ENCODE results near the gene RET. TPM values are rescaled to one million over a fixed set of nuclear protein-coding genes. Genes with fewer than 3 reads are reported as not detected.

The RET gene
- total RNA-seq, 1 donor from 2014 or later = 1.1 TPM

GRCh38 chr10:43160046-43160920 is 83.4 kb downstream of the RET start:
- H3K4me2 ChIP-seq (ENCODE audit: low read length) = peak overlapping the region; percentile 65
- H3K4me3 ChIP-seq (ENCODE audit: insufficient read depth, low read depth, low read length) = no peak overlapping the region
- Mint-ChIP-seq H3K4me1 (ENCODE audit: low read depth, unreplicated experiment) (peaks cover 26% of the 10 kb centered on the region), H3K27me3 (ENCODE audit: low read depth, unreplicated experiment) (no peaks in the 10 kb centered on the region), H3K36me3 (ENCODE audit: low read depth, unreplicated experiment) (peaks cover 12% of the 10 kb centered on the region), H3K27ac (ENCODE audit: unreplicated experiment) (peak overlapping the region; percentile 63), H3K4me3 (ENCODE audit: unreplicated experiment) (no peak overlapping the region), H3K9me3 (ENCODE audit: unreplicated experiment) (no peaks in the 10 kb centered on the region)
- peaks cover 28% of the 10 kb centered on the region for H4K20me1 ChIP-seq (ENCODE audit: insufficient read depth, low read length)
- H3K27ac ChIP-seq (ENCODE audit: low read depth, low read length) = peak overlapping the region; percentile 70
- no peaks in the 10 kb centered on the region for H3K9me3 ChIP-seq (ENCODE audit: insufficient read depth, low read depth, low read length)
- TF ChIP-seq CTCF (IDR thresholded peaks at IDR 0.05; ENCODE audit: insufficient read depth, low read depth, low read length) (no peak), EZH2 (IDR thresholded peaks at IDR 0.05; ENCODE audit: insufficient read depth, low read length) (no peak)
- peaks cover 55% of the 10 kb centered on the region for H3K79me2 ChIP-seq (ENCODE audit: insufficient read depth, low read length)
- no peak overlapping the region for H2AFZ ChIP-seq (ENCODE audit: low read depth, low read length)
- peaks cover 18% of the 10 kb centered on the region for H3K4me1 ChIP-seq (ENCODE audit: insufficient read depth, low read length)
- H3K36me3 ChIP-seq (ENCODE audit: insufficient read depth, low read length) = no peaks in the 10 kb centered on the region
- DNase-seq (ENCODE audit: low read depth) (peak; percentile 87), FAIRE-seq (no peak)
- H3K9ac ChIP-seq (ENCODE audit: low read length) = peak overlapping the region; percentile 17
- no peaks in the 10 kb centered on the region for H3K27me3 ChIP-seq (ENCODE audit: insufficient read depth, low read length)

GRCh38 chr10:43160921-43161255 is 84.0 kb downstream of the RET start:
- H2AFZ ChIP-seq (ENCODE audit: low read depth, low read length) = no peak overlapping the region
- H3K27me3 Mint-ChIP-seq (ENCODE audit: low read depth, unreplicated experiment) = no peaks in the 10 kb centered on the region
- peaks cover 49% of the 10 kb centered on the region for H3K79me2 ChIP-seq (ENCODE audit: insufficient read depth, low read length)
- DNase-seq (ENCODE audit: low read depth) = no peak
- peak overlapping the region; percentile 63 for H3K27ac Mint-ChIP-seq (ENCODE audit: unreplicated experiment)
- peaks cover 25% of the 10 kb centered on the region for H4K20me1 ChIP-seq (ENCODE audit: insufficient read depth, low read length)
- peak overlapping the region; percentile 70 for H3K27ac ChIP-seq (ENCODE audit: low read depth, low read length)
- H3K4me2 ChIP-seq (ENCODE audit: low read length) = peak overlapping the region; percentile 65
- peaks cover 26% of the 10 kb centered on the region for H3K4me1 Mint-ChIP-seq (ENCODE audit: low read depth, unreplicated experiment)
- peaks cover 18% of the 10 kb centered on the region for H3K4me1 ChIP-seq (ENCODE audit: insufficient read depth, low read length)
- H3K36me3 ChIP-seq (ENCODE audit: insufficient read depth, low read length) = no peaks in the 10 kb centered on the region
- no peaks in the 10 kb centered on the region for H3K9me3 ChIP-seq (ENCODE audit: insufficient read depth, low read depth, low read length)
- no peaks in the 10 kb centered on the region for H3K9me3 Mint-ChIP-seq (ENCODE audit: unreplicated experiment)
- H3K4me3 ChIP-seq (ENCODE audit: insufficient read depth, low read depth, low read length) = no peak overlapping the region
- TF ChIP-seq CTCF (IDR thresholded peaks at IDR 0.05; ENCODE audit: insufficient read depth, low read depth, low read length) (no peak), EZH2 (IDR thresholded peaks at IDR 0.05; ENCODE audit: insufficient read depth, low read length) (no peak)
- H3K9ac ChIP-seq (ENCODE audit: low read length) = peak overlapping the region; percentile 17
- peaks cover 12% of the 10 kb centered on the region for H3K36me3 Mint-ChIP-seq (ENCODE audit: low read depth, unreplicated experiment)
- FAIRE-seq = no peak
- H3K27me3 ChIP-seq (ENCODE audit: insufficient read depth, low read length) = no peaks in the 10 kb centered on the region
- no peak overlapping the region for H3K4me3 Mint-ChIP-seq (ENCODE audit: unreplicated experiment)

GRCh38 chr10:43162604-43163003 is 85.7 kb downstream of the RET start:
- Histone ChIP-seq H4K20me1 (ENCODE audit: insufficient read depth, low read length) (peaks cover 11% of the 10 kb centered on the region), H3K27me3 (ENCODE audit: insufficient read depth, low read length) (no peaks in the 10 kb centered on the region), H3K4me2 (ENCODE audit: low read length) (no peak overlapping the region), H3K4me3 (ENCODE audit: insufficient read depth, low read depth, low read length) (no peak overlapping the region), H3K9me3 (ENCODE audit: insufficient read depth, low read depth, low read length) (no peaks in the 10 kb centered on the region), H3K9ac (ENCODE audit: low read length) (no peak overlapping the region), H3K4me1 (ENCODE audit: insufficient read depth, low read length) (peaks cover 18% of the 10 kb centered on the region), H3K36me3 (ENCODE audit: insufficient read depth, low read length) (no peaks in the 10 kb centered on the region), H3K79me2 (ENCODE audit: insufficient read depth, low read length) (peaks cover 33% of the 10 kb centered on the region), H2AFZ (ENCODE audit: low read depth, low read length) (no peak overlapping the region), H3K27ac (ENCODE audit: low read depth, low read length) (no peak overlapping the region)
- Mint-ChIP-seq H3K4me3 (ENCODE audit: unreplicated experiment) (no peak overlapping the region), H3K36me3 (ENCODE audit: low read depth, unreplicated experiment) (peaks cover 12% of the 10 kb centered on the region), H3K4me1 (ENCODE audit: low read depth, unreplicated experiment) (peaks cover 23% of the 10 kb centered on the region), H3K27me3 (ENCODE audit: low read depth, unreplicated experiment) (no peaks in the 10 kb centered on the region), H3K9me3 (ENCODE audit: unreplicated experiment) (no peaks in the 10 kb centered on the region), H3K27ac (ENCODE audit: unreplicated experiment) (no peak overlapping the region)
- TF ChIP-seq CTCF (IDR thresholded peaks at IDR 0.05; ENCODE audit: insufficient read depth, low read depth, low read length) (no peak), EZH2 (IDR thresholded peaks at IDR 0.05; ENCODE audit: insufficient read depth, low read length) (no peak)
- FAIRE-seq (no peak), DNase-seq (ENCODE audit: low read depth) (no peak)
